H1 (cell line): Measurements from ENCODE around the gene CCDC15. TPM values are rescaled to one million over a fixed set of nuclear protein-coding genes. Genes with fewer than 3 reads are reported as not detected.

Experiments
- BRCA1 ChIP-seq: IDR thresholded peaks from 2 replicates; pipeline ENCODE4 v1.6.1; 2012; ENCODE audit warnings: low read depth, low read length, improper control_type of control experiment
- CBX8 ChIP-seq: fragments of 300-800, 300-1000 bp; sonication (generic); IDR thresholded peaks from 2 replicates; pipeline ENCODE4 v1.7.1; 2016; ENCODE audit warnings: low read depth, low read length, borderline replicate concordance
- CREB1 ChIP-seq: IDR thresholded peaks from 2 replicates; pipeline ENCODE4 v1.6.1; 2012; ENCODE audit warnings: inconsistent platforms
- HDAC6 ChIP-seq: IDR thresholded peaks from one replicate; pipeline ENCODE4 v1.7.1; 2012; ENCODE audit warnings: low read depth, mild to moderate bottlenecking, inconsistent platforms, low read length, moderate library complexity
- polyA plus RNA-seq, 7 experiments: library from polyadenylated mRNA; depleted of rRNA in 3 of 7; stranded (reverse) in 5 of 7; unstranded in 2 of 7; fragments of >200 nt in 5 of 7; fragments of 200-250 nt in 2 of 7; gene quantifications; 1 replicate in 5 of 7; 2 replicates in 1 of 7; 4 replicates in 1 of 7; pipeline versions ENCODE4 v1.2.1 to v1.2.3, GENCODE V29; 2011 to 2013; ENCODE audit warnings: missing spikeins in 2 of 7, mixed read lengths in 2 of 7
- total RNA-seq: library from RNA; stranded (reverse); fragmentation: NEBNext Ultra II Directional; extraction: Animal tissue kit (Norgen Biotek cat#: 25700); gene quantifications from 2 replicates; pipeline ENCODE4 v1.2.1, GENCODE V29; 2021

The CCDC15 gene
- total and polyA plus RNA-seq, 2 of the 8 experiments (the other 6 are each of a cell fraction or from before 2014, with no cell fraction given), result 1.5 to 3.1 TPM

DNA sequence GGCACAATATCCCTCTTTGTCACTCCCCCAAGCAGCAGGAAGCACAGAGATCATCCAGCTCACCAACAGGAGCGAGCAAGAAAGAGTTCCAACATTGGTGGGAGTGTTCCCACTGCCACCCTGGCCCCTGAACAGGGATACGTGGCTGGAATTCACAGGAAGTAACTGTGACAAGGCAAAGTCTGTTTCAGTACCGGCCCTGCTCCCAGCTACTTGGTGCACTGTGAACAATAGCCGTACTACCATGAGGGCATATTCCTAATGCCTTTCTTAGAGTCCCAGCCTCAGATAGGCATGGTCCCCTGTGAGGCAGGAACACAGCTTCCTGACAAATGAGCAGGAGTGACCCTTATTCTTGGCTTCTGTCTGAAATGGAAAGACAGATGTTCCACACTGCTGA, 107.3 kb downstream of the CCDC15 start (continued):
- TF ChIP-seq CBX8, result no peak
- no peak for TF ChIP-seq HDAC6
- TF ChIP-seq CREB1, result no peak
- TF ChIP-seq BRCA1, result no peak
